Transverse colon (tissue), 4 donors: ENCODE results near the gene GALM. TPM values are rescaled to one million over a fixed set of nuclear protein-coding genes. Genes with fewer than 3 reads are reported as not detected.

Experiments used
- DNase-seq: peaks from one replicate; pipeline ENCODE4 v3.0.0-alpha.2; 2019
- H3K27ac ChIP-seq, 4 donors: fragments of 200-600 bp; sonication (generic); 2 replicates each; pipeline ENCODE4 v1.5.1; 2016 to 2018; ENCODE audit warnings: inconsistent platforms in 4 of 4
- H3K27me3 ChIP-seq: fragments of 200-600 bp; sonication (generic); 2 replicates; pipeline ENCODE4 v1.5.1; 2017; ENCODE audit warnings: inconsistent platforms
- H3K36me3 ChIP-seq, 4 donors: fragments of 200-600 bp; sonication (generic); 2 replicates each; pipeline ENCODE4 v1.5.1; 2017 to 2019; ENCODE audit warnings: inconsistent platforms in 4 of 4
- H3K4me1 ChIP-seq, 4 donors: fragments of 200-600 bp; sonication (generic); 2 replicates each; pipeline ENCODE4 v1.5.1; 2017 to 2020; ENCODE audit warnings: inconsistent platforms in 4 of 4
- H3K4me3 ChIP-seq, 4 donors: fragments of 200-600 bp; sonication (generic); 1 replicate in 1 of 4; 2 replicates in 3 of 4; pipeline versions ENCODE4 v1.5.1 to v1.6.1; 2017 to 2019; ENCODE audit warnings: inconsistent platforms in 4 of 4
- H3K9me3 ChIP-seq, 2 donors: fragments of 200-600 bp; sonication (generic); 2 replicates each; pipeline ENCODE4 v1.5.1; 2017 to 2019; ENCODE audit warnings: inconsistent platforms in 2 of 2
- EP300 ChIP-seq: sonication (generic); formaldehyde crosslinking; IDR thresholded peaks from one replicate; pipeline ENCODE4 v1.6.1; 2017; ENCODE audit warnings: antibody characterized with exemption, low read depth
- POLR2A ChIP-seq: fragments of 450-650 bp; IDR thresholded peaks from one replicate; pipeline ENCODE4 v1.6.1; 2016; ENCODE audit warnings: antibody characterized with exemption, mild to moderate bottlenecking, moderate library complexity
- POLR2AphosphoS5 ChIP-seq, 3 donors: sonication (generic); formaldehyde crosslinking; IDR thresholded peaks; one replicate each; pipeline ENCODE4 v1.6.1; 2016; ENCODE audit warnings: antibody characterized with exemption in 3 of 3
- WGBS, 2 donors: methylation state at CpG; one replicate each; pipeline ENCODE4 v1.1.5; 2018; ENCODE audit warnings: low coverage in 1 of 2; 5-methylcytosine and 5-hydroxymethylcytosine counted together
- in situ Hi-C, 4 donors: fragments of 200-750 bp; cut with MboI; loops; one replicate each; pipeline versions ENCODE4 v1.15.0 to v1.15.1; 2017; ENCODE audit warnings: low sequenced_read_pairs in 3 of 4, low pct_ligation_motif_present in 1 of 4, low pct_unique_long_range_greater_than_20kb in 1 of 4
- intact Hi-C: fragments of 100-400 bp; cut with DNase I; formaldehyde crosslinking; loops from one replicate; pipeline ENCODE4 v1.15.1; 2023; ENCODE audit warnings: low total_unique reads
- total RNA-seq, 4 donors: library from RNA; depleted of rRNA; stranded (reverse); fragments of >200 nt; gene quantifications; one replicate each; pipeline ENCODE4 v1.1.0, GENCODE V29; 2016
- TF ChIP-seq, protein P1 (sequence below), 5 experiments: fragments of 200-600 bp in 3 of 5; fragments of 450-650 bp in 2 of 5; sonication (generic) in 3 of 5; IDR thresholded peaks; 1 replicate in 2 of 5; 2 replicates in 3 of 5; pipeline ENCODE4 v1.5.1; 2016 to 2017; ENCODE audit warnings: antibody characterized with exemption in 5 of 5, inconsistent platforms in 3 of 5, mild to moderate bottlenecking in 2 of 5, moderate library complexity in 1 of 5

Gene GALM
- total RNA-seq, 4 donors from 2014 or later = 35.5 to 80.6 (median 70.9) TPM

- intact Hi-C loops = loop anchor here (5.0 kb wide), 1 partner anchor 38 kb away; no protein-coding TSS in a partner anchor
- Histone ChIP-seq H3K27me3 (no peaks in the 10 kb centered on the region), H3K27ac (no peak overlapping the region), H3K36me3 (no peaks in the 10 kb centered on the region), H3K4me1 (peaks cover 0 to 6% (median 2%) of the 10 kb centered on the region in 4 donors), H3K9me3 (no peaks in the 10 kb centered on the region), H3K4me3 (no peak overlapping the region)
- no peak for DNase-seq
- WGBS, 2 donors = 91% methylated on average over 1 of the region's 1 CpG; no CpG with 5 or more reads in 1 of the 2 donors
- in situ Hi-C loops = no loop called here
- TF ChIP-seq, protein P1, sequence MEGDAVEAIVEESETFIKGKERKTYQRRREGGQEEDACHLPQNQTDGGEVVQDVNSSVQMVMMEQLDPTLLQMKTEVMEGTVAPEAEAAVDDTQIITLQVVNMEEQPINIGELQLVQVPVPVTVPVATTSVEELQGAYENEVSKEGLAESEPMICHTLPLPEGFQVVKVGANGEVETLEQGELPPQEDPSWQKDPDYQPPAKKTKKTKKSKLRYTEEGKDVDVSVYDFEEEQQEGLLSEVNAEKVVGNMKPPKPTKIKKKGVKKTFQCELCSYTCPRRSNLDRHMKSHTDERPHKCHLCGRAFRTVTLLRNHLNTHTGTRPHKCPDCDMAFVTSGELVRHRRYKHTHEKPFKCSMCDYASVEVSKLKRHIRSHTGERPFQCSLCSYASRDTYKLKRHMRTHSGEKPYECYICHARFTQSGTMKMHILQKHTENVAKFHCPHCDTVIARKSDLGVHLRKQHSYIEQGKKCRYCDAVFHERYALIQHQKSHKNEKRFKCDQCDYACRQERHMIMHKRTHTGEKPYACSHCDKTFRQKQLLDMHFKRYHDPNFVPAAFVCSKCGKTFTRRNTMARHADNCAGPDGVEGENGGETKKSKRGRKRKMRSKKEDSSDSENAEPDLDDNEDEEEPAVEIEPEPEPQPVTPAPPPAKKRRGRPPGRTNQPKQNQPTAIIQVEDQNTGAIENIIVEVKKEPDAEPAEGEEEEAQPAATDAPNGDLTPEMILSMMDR (IDR thresholded peaks at IDR 0.05) = no peak
- TF ChIP-seq POLR2A (no peak), EP300 (no peak), POLR2AphosphoS5 (IDR thresholded peaks at IDR 0.05) (no peak)
These were observed 10.5 kb upstream of the GALM start for GRCh38 chr2:38655441-38655840.

DNA sequence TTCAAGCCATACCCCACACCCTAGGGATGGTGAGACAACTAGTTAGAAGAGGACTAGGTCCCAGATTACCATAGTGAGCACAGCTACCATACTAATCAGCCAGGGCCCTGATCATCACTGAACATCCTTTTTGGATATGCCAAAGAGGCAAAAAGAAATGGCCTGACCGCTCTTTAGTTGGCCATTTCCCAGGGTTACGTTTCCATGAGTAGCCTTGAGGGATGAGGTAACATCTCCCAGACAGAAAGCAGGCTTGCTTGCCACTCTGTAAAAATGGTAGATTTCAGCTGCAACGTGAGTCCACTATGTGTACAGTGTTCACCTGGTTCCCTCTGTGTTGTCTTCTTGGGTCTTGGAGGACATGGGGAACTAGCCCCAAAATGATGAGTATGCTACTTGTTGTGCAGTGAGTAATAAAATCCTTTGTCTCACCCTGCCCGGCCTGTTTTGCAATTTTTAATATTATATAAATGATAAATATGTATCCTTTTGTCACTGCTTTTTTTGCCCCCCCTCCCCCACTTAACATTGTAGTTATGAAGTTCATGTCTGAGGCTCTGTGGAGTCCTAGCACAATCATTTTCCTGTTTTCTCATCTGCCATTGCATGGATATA, 8.9 kb upstream of the GALM start:
- intact Hi-C loops (loop anchor here (5.0 kb wide), 1 partner anchor 40 kb away; no protein-coding TSS in a partner anchor), in situ Hi-C loops (no loop called here)
- Histone ChIP-seq H3K4me1 (peaks cover 0 to 6% (median 2%) of the 10 kb centered on the region in 4 donors), H3K36me3 (no peaks in the 10 kb centered on the region), H3K4me3 (no peak overlapping the region), H3K27me3 (no peaks in the 10 kb centered on the region), H3K9me3 (no peaks in the 10 kb centered on the region), H3K27ac (no peak overlapping the region)
- 80 to 88% methylated on average over 2 to 4 of the region's 4 CpGs for WGBS, 2 donors
- no peak for DNase-seq
- TF ChIP-seq POLR2AphosphoS5 (IDR thresholded peaks at IDR 0.05) = no peak
- TF ChIP-seq POLR2A = no peak
- TF ChIP-seq EP300 = no peak
- TF ChIP-seq, protein P1 (IDR thresholded peaks at IDR 0.05) = no peak

GRCh38 chr2:38658613-38659012, 7.3 kb upstream of the GALM start:
- in situ Hi-C loops = no loop called here
- no peak overlapping the region for H3K4me3 ChIP-seq
- no peaks in the 10 kb centered on the region for H3K27me3 ChIP-seq
- 73 to 96% methylated on average over 2 of the region's 2 CpGs for WGBS, 2 donors
- H3K36me3 ChIP-seq = no peaks in the 10 kb centered on the region
- intact Hi-C loops = loop anchor here (5.0 kb wide), 1 partner anchor 41 kb away; no protein-coding TSS in a partner anchor
- H3K9me3 ChIP-seq = no peaks in the 10 kb centered on the region
- H3K4me1 ChIP-seq = no peaks in the 10 kb centered on the region
- DNase-seq = no peak
- H3K27ac ChIP-seq = no peak overlapping the region
- TF ChIP-seq POLR2AphosphoS5 (IDR thresholded peaks at IDR 0.05) (no peak), EP300 (no peak), POLR2A (no peak)
- TF ChIP-seq, protein P1 (IDR thresholded peaks at IDR 0.05) = no peak

GRCh38 chr2:38659115-38659514, 6.8 kb upstream of the GALM start:
- H3K27me3 ChIP-seq = no peaks in the 10 kb centered on the region
- no peaks in the 10 kb centered on the region for H3K36me3 ChIP-seq
- intact Hi-C loops (loop anchor here (5.0 kb wide), 1 partner anchor 42 kb away; no protein-coding TSS in a partner anchor), in situ Hi-C loops (no loop called here)
- H3K9me3 ChIP-seq = no peaks in the 10 kb centered on the region
- WGBS, 2 donors = 85 to 95% methylated on average over 2 of the region's 2 CpGs
- H3K27ac ChIP-seq = no peak overlapping the region
- TF ChIP-seq POLR2AphosphoS5 (IDR thresholded peaks at IDR 0.05) (no peak), EP300 (no peak), POLR2A (no peak)
- TF ChIP-seq, protein P1 (IDR thresholded peaks at IDR 0.05) = no peak
- no peak for DNase-seq
- no peak overlapping the region for H3K4me3 ChIP-seq
- no peaks in the 10 kb centered on the region for H3K4me1 ChIP-seq
